ENCODE measurements around the gene EXOC4. TPM values are rescaled to one million over a fixed set of nuclear protein-coding genes. Genes with fewer than 3 reads are reported as not detected.

The EXOC4 gene
- total and polyA plus RNA-seq, 2 donors (not counting 3 experiments of a cell fraction or from before 2014, with no cell fraction given): 20.3 to 73.1 TPM

DNA sequence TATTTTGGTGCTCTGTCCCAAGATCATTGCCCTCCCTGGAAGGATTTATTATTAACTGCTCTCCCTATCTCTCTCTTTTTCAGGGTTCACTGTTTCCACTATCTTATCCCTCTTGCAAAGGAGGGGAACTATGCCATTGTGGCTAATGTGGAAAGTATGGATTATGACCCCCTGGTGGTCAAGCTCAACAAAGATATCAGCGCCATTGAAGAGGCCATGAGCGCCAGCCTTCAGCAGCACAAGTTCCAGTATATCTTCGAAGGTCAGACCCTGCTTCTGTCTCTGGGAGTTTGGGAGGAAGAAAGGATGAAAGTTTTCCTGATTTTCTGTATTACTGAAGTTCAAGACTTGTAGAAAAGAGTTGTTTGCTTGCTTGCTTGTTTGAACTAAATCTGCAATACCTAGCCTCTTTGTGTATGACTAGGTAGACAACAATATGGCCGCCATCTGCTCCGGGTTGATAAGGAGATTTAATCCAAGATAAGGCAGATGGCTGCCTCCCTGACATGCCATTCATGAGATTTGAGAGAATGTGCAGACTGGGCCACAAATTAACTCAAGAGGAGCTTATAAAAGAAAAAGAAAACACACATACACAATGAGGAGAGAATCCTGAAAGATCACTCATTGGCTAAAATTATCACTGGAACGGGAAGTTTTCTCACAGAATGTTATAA lies 752.1 kb downstream of the EXOC4 start:
- H4K20me1 ChIP-seq (replicated peaks; ENCODE audit: control insufficient read depth, extremely low read depth, insufficient read depth, low read length): no peaks in the 10 kb centered on the region
- H3K4me2 ChIP-seq (ENCODE audit: insufficient read depth, low read length): no peak overlapping the region
- ChIA-PET CTCF (interaction anchor here (1.0 to 1.6 kb wide), 3 partner anchors 11 to 18 kb away, joined by 3 read pairs; no protein-coding TSS in a partner anchor), POLR2A (no interaction called here)
- H3K9ac ChIP-seq (replicated peaks; ENCODE audit: extremely low read depth, insufficient read depth, low read length): no peak overlapping the region
- H3K79me2 ChIP-seq (ENCODE audit: control insufficient read depth, insufficient read depth, low read length): no peaks in the 10 kb centered on the region
- no peak overlapping the region for H3K27ac ChIP-seq (ENCODE audit: insufficient read depth, low read depth, low read length)
- FAIRE-seq: no peak
- H3K4me1 ChIP-seq (ENCODE audit: control insufficient read depth, extremely low read depth, insufficient read depth, low read length): no peaks in the 10 kb centered on the region
- no peaks in the 10 kb centered on the region for H3K9me3 ChIP-seq (replicated peaks; ENCODE audit: control insufficient read depth, insufficient read depth, low read length)
- intact Hi-C loops (cut with micrococcal nuclease) (loop anchor here (10.0 kb wide), 1 partner anchor 250 kb away; no protein-coding TSS in a partner anchor), dilution Hi-C loops (cut with MboI; ENCODE audit: extremely low pct_ligation_motif_present, low sequenced_read_pairs) (no loop called here)
- H3K36me3 ChIP-seq (ENCODE audit: control insufficient read depth in 2 of 2, extremely low read depth in 1 of 2, insufficient read depth in 2 of 2, low read length in 2 of 2): no peaks in the 10 kb centered on the region
- no peak overlapping the region for H2AFZ ChIP-seq (ENCODE audit: low read depth, low read length)
- H3K9me1 ChIP-seq (replicated peaks; ENCODE audit: control insufficient read depth, extremely low read depth, insufficient read depth, low read length): no peaks in the 10 kb centered on the region
- no peaks in the 10 kb centered on the region for H3K27me3 ChIP-seq (ENCODE audit: control insufficient read depth in 2 of 2, insufficient read depth in 2 of 2, low read length in 2 of 2)
- no peak overlapping the region for H3K4me3 ChIP-seq (replicated peaks in 1 of 3; ENCODE audit: insufficient read depth in 1 of 3, low read depth in 1 of 3, low read length in 3 of 3)
- TF ChIP-seq GATA2 (IDR thresholded peaks at IDR 0.05; ENCODE audit: insufficient read depth, insufficient read length, low read depth, low read length) (peak; percentile 7), JUN (IDR thresholded peaks at IDR 0.05; ENCODE audit: borderline replicate concordance, insufficient read depth, insufficient read length, low read depth) (no peak)
- no peak for DNase-seq (ENCODE audit: low read depth, low spot score)
- BruUV-seq (replicated peaks): no TSS peak

GRCh38 chr7:134009314-134010110 lies 756.6 kb downstream of the EXOC4 start:
- DNase-seq (ENCODE audit: low read depth, low spot score) (no peak), FAIRE-seq (no peak)
- Histone ChIP-seq H3K9ac (replicated peaks; ENCODE audit: extremely low read depth, insufficient read depth, low read length) (no peak overlapping the region), H4K20me1 (replicated peaks; ENCODE audit: control insufficient read depth, extremely low read depth, insufficient read depth, low read length) (no peaks in the 10 kb centered on the region), H3K79me2 (ENCODE audit: control insufficient read depth, insufficient read depth, low read length) (no peaks in the 10 kb centered on the region), H3K36me3 (ENCODE audit: control insufficient read depth in 2 of 2, extremely low read depth in 1 of 2, insufficient read depth in 2 of 2, low read length in 2 of 2) (no peaks in the 10 kb centered on the region), H3K4me2 (ENCODE audit: insufficient read depth, low read length) (no peak overlapping the region), H3K9me3 (replicated peaks; ENCODE audit: control insufficient read depth, insufficient read depth, low read length) (no peaks in the 10 kb centered on the region), H3K27me3 (ENCODE audit: control insufficient read depth in 2 of 2, insufficient read depth in 2 of 2, low read length in 2 of 2) (no peaks in the 10 kb centered on the region), H3K4me3 (replicated peaks in 1 of 3; ENCODE audit: insufficient read depth in 1 of 3, low read depth in 1 of 3, low read length in 3 of 3) (no peak overlapping the region), H3K4me1 (ENCODE audit: control insufficient read depth, extremely low read depth, insufficient read depth, low read length) (no peaks in the 10 kb centered on the region), H3K9me1 (replicated peaks; ENCODE audit: control insufficient read depth, extremely low read depth, insufficient read depth, low read length) (no peaks in the 10 kb centered on the region), H2AFZ (ENCODE audit: low read depth, low read length) (no peak overlapping the region), H3K27ac (ENCODE audit: insufficient read depth, low read depth, low read length) (no peak overlapping the region)
- intact Hi-C loops (cut with micrococcal nuclease) (loop anchor here (10.0 kb wide), 3 partner anchors 255 to 1295 kb away; no protein-coding TSS in a partner anchor), dilution Hi-C loops (cut with MboI; ENCODE audit: extremely low pct_ligation_motif_present, low sequenced_read_pairs) (no loop called here)
- ChIA-PET POLR2A (no interaction called here), CTCF (interaction anchor here (1.0 kb wide), 1 partner anchor 13 kb away, joined by 3 read pairs; no protein-coding TSS in a partner anchor)
- TF ChIP-seq JUN (IDR thresholded peaks at IDR 0.05; ENCODE audit: borderline replicate concordance, insufficient read depth, insufficient read length, low read depth) (no peak), EZH2 (IDR thresholded peaks at IDR 0.05; ENCODE audit: borderline replicate concordance, low read depth, low read length, severe bottlenecking) (no peak), MYC (IDR thresholded peaks at IDR 0.05; ENCODE audit: low read depth, low read length) (no peak), FOS (IDR thresholded peaks at IDR 0.05; ENCODE audit: borderline replicate concordance, insufficient read depth, low read length) (no peak), GATA2 (IDR thresholded peaks at IDR 0.05; ENCODE audit: insufficient read depth, insufficient read length, low read depth, low read length) (no peak), POLR2AphosphoS5 (IDR thresholded peaks at IDR 0.05; ENCODE audit: insufficient read depth, low read depth, low read length) (no peak), POLR2A (IDR thresholded peaks at IDR 0.05; ENCODE audit: low read depth, low read length) (no peak)
- TF ChIP-seq, protein P1, sequence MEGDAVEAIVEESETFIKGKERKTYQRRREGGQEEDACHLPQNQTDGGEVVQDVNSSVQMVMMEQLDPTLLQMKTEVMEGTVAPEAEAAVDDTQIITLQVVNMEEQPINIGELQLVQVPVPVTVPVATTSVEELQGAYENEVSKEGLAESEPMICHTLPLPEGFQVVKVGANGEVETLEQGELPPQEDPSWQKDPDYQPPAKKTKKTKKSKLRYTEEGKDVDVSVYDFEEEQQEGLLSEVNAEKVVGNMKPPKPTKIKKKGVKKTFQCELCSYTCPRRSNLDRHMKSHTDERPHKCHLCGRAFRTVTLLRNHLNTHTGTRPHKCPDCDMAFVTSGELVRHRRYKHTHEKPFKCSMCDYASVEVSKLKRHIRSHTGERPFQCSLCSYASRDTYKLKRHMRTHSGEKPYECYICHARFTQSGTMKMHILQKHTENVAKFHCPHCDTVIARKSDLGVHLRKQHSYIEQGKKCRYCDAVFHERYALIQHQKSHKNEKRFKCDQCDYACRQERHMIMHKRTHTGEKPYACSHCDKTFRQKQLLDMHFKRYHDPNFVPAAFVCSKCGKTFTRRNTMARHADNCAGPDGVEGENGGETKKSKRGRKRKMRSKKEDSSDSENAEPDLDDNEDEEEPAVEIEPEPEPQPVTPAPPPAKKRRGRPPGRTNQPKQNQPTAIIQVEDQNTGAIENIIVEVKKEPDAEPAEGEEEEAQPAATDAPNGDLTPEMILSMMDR (IDR thresholded peaks at IDR 0.05; ENCODE audit: extremely low read depth in 1 of 2, insufficient read depth in 1 of 2, low read depth in 1 of 2, low read length in 2 of 2): no peak
- TF ChIP-seq, protein P2, sequence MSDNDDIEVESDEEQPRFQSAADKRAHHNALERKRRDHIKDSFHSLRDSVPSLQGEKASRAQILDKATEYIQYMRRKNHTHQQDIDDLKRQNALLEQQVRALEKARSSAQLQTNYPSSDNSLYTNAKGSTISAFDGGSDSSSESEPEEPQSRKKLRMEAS (IDR thresholded peaks at IDR 0.05; ENCODE audit: insufficient read depth, insufficient read length): no peak
- no TSS peak for BruUV-seq (replicated peaks)
